Glomerular endothelial cell (primary cell): ENCODE data around the gene DNAJC18. TPM values are rescaled to one million over a fixed set of nuclear protein-coding genes. Genes with fewer than 3 reads are reported as not detected.

Experiments used
- DNase-seq: peaks from one replicate; pipeline ENCODE4 v3.0.0-alpha.2; 2011; ENCODE audit warnings: low read depth, low spot score; ENCODE audit errors: extremely low read depth
- total RNA-seq: library from RNA; depleted of rRNA; stranded (reverse); fragments of >200 nt; gene quantifications from 2 replicates; pipeline ENCODE4 v1.2.3, GENCODE V29; 2015

DNAJC18 gene
- total RNA-seq, 1 donor from 2014 or later: 16.7 TPM

- DNase-seq: no peak
Measured at GRCh38 chr5:139406963-139407362, 32.4 kb downstream of the DNAJC18 start.

GRCh38 chr5:139404484-139404840, 34.9 kb downstream of the DNAJC18 start:
- no peak for DNase-seq

GRCh38 chr5:139403787-139404483, 35.4 kb downstream of the DNAJC18 start, which contains the start of gene SPATA24:
Gene SPATA24 (minus strand): TSS chr5:139404089. CDS start chr5:139404060, 29 bp downstream.
- peak; percentile 74 for DNase-seq

- DNase-seq: no peak
Measured at GRCh38 chr5:139403418-139403786, 35.9 kb downstream of the DNAJC18 start.

- DNase-seq: no peak
Measured at GRCh38 chr5:139402561-139403158, 36.7 kb downstream of the DNAJC18 start.

- DNase-seq: no peak
Measured at GRCh38 chr5:139401546-139401945, 37.8 kb downstream of the DNAJC18 start.

- no peak for DNase-seq
Measured at GRCh38 chr5:139399501-139400121, 39.7 kb downstream of the DNAJC18 start.

GRCh38 chr5:139397921-139398320, 41.4 kb downstream of the DNAJC18 start:
- DNase-seq: no peak

- DNase-seq: no peak
Measured at GRCh38 chr5:139396691-139397090, 42.6 kb downstream of the DNAJC18 start.

- no peak for DNase-seq
Measured at GRCh38 chr5:139395844-139396640, 43.3 kb downstream of the DNAJC18 start.

- no peak for DNase-seq
Measured at GRCh38 chr5:139394654-139395566, 44.4 kb downstream of the DNAJC18 start, which contains the start of gene PROB1. Gene PROB1 (minus strand): TSS chr5:139395104. CDS start chr5:139395081, 23 bp downstream.

GRCh38 chr5:139394123-139394653, 45.1 kb downstream of the DNAJC18 start:
- DNase-seq: no peak

GRCh38 chr5:139393497-139394122, 45.7 kb downstream of the DNAJC18 start:
- no peak for DNase-seq

- DNase-seq: no peak
Measured at GRCh38 chr5:139392678-139393496, 46.4 kb downstream of the DNAJC18 start.

GRCh38 chr5:139392324-139392677, 47.0 kb downstream of the DNAJC18 start:
- no peak for DNase-seq

GRCh38 chr5:139391570-139392323, 47.6 kb downstream of the DNAJC18 start:
- no peak for DNase-seq

- no peak for DNase-seq
Measured at GRCh38 chr5:139390639-139391569, 48.4 kb downstream of the DNAJC18 start.
